Fibroblast of the aortic adventitia (primary cell): ENCODE results near the gene SNCAIP. TPM values are rescaled to one million over a fixed set of nuclear protein-coding genes. Genes with fewer than 3 reads are reported as not detected.

Source experiments
- DNase-seq: peaks from one replicate; pipeline ENCODE4 v3.0.0-alpha.2; 2010; ENCODE audit warnings: low read depth
- H3K4me3 ChIP-seq: 2 replicates; pipeline ENCODE4 v1.5.1; 2011; ENCODE audit warnings: low read depth, mild to moderate bottlenecking, control low read depth, low read length, moderate library complexity
- CTCF ChIP-seq: IDR thresholded peaks from 2 replicates; pipeline ENCODE4 v1.5.1; 2011; ENCODE audit warnings: mild to moderate bottlenecking, low read length, control low read depth, inconsistent platforms; ENCODE audit not compliant: insufficient read depth
- total RNA-seq: library from RNA; depleted of rRNA; stranded (reverse); fragments of >200 nt; gene quantifications from 2 replicates; pipeline ENCODE4 v1.2.3, GENCODE V29; 2012; ENCODE audit warnings: low replicate concordance

SNCAIP gene
- total RNA-seq, 1 donor: 0.18 TPM

GRCh38 chr5:122445070-122445469 is 133.0 kb downstream of the SNCAIP start:
- TF ChIP-seq CTCF: no peak
- no peak for DNase-seq
- no peak overlapping the region for H3K4me3 ChIP-seq

DNA sequence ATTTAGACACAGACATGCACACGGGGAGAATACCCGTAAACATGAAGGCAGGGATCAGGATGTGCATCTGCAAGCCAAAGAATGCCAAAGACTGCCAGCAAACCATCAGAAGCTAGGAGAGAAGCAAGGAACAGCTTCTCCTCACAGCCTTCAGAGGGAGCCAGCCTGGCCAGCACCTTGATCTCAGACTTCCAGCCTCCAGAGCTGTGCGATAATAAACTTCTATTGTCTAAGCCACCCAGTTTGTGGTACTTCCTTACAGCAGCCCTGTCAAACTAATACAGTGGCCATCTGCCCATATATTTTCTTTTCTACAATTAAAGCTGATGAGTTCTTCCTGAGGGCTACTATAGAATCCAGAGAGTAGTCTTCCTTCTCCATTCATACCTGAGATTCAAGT is 135.0 kb downstream of the SNCAIP start:
- no peak for TF ChIP-seq CTCF
- no peak overlapping the region for H3K4me3 ChIP-seq
- DNase-seq: no peak

DNA sequence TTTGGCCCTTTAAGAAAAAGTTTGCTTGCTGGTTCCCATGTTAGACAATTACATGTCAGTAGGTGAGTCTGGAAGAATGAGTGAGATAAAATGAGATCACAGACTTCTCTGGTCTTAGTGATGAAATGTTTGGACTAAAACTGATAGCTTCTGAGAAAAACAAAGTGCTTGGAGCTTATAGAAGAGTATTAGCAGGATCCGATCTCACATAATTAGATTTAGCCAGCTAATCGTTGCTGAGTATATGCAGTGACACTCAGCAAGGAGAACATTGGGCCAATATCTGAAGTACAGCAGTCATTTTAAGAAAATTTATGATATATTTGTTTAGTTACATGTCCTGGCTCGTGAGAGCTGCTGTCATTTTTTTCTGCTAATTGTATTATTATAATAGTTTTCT is 135.8 kb downstream of the SNCAIP start:
- H3K4me3 ChIP-seq: no peak overlapping the region
- DNase-seq: no peak
- no peak for TF ChIP-seq CTCF

- no peak overlapping the region for H3K4me3 ChIP-seq
- TF ChIP-seq CTCF: no peak
- DNase-seq: no peak
Observed at GRCh38 chr5:122454541-122454940, 142.5 kb downstream of the SNCAIP start.

GRCh38 chr5:122455939-122456338 is 143.9 kb downstream of the SNCAIP start:
- no peak overlapping the region for H3K4me3 ChIP-seq
- TF ChIP-seq CTCF: no peak
- no peak for DNase-seq

DNA sequence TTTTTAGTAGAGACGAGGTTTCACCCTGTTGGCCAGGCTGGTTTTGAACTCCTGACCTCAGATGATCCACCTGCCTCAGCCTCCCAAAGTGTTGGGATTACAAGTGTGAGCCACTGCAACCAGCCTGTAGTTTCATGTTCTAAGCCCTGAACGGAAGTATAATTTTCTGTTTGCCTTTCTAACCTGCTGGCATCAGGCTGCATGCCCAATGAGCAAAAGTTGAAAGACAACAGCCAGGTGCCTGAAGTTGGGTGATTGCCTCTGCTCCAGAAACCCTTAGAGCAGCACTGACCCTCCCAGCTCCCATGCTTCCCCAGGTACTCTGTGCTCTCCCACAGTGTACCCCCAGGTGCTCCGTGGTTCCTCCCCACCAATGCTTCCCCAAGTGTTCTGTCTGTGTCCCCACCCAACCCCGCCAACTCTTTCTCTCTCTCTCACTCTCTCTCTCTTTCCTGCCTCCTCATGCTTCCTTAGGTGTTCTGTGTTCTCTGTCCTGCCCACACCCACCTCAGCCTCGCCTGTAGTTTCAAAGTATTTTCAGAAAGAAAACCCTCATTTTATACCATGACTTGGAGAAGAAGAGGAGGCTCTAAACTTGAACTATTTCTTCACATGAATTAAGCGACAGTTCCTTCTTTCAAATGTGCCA is 145.3 kb downstream of the SNCAIP start:
- DNase-seq: no peak
- no peak for TF ChIP-seq CTCF
- H3K4me3 ChIP-seq: no peak overlapping the region

DNA sequence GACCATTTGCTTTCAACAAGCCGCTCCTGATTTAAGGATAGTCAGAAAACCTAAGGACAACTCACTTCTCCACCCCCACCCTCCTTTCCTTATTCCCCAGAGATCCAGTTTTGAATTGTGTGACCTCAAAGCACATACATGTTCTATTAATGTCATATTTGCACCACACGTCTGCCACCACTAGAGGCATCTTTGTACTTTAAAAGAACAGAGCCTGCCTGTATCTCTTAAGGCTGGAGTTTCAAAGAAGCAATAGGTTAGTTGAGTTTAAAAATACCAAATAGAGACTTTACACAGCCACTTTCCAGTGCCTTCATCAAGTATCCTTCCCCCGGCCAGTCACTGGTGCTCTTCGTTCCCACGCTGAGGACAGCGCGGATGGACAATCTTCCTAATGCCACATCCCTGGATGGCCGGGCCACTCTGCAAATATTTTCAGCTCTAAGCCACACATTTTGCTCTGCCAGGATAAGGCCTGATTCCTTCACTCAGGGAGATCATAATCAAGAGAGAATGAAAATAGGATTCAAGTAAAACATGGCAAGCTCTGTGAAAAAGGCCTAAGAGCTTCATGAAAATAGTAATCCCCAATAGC is 146.3 kb downstream of the SNCAIP start:
- DNase-seq: peak; percentile 32
- no peak overlapping the region for H3K4me3 ChIP-seq
- peak; percentile 57 for TF ChIP-seq CTCF
